ENCODE results near the gene PDCD7. TPM values are rescaled to one million over a fixed set of nuclear protein-coding genes. Genes with fewer than 3 reads are reported as not detected.
"Not testable (repeated sequence)": the region's sequence is repeated elsewhere in the genome, so short reads cannot be mapped to it uniquely, and the experiment has no call there.

Gene PDCD7
- total RNA-seq, 2 donors from 2014 or later: 20.7 to 21.2 TPM

DNA sequence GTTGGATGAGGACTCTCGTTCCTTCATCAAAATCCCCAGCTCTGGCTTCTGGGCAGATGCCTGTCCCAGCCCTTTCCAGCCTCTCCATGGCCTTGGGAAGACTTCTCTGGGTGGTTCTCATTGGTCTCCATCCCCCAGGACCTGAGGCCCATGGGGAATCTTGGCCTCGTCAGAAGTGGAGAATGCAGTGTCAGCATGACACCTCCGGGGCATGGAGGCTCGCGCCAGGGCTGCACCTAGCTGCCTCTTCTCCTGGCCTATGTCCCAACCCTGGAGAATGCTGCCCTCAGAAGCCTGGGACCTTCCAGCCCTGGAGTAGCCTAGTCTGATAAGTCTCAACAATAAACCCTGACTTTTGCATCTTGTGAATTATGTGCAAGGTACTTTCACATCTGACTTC is 54.0 kb downstream of the PDCD7 start:
- no peaks in the 10 kb centered on the region for H3K27me3 ChIP-seq
- intact Hi-C loops (cut with DNase I): no loop called here
- TF ChIP-seq CTCF (IDR thresholded peaks at IDR 0.05): no peak
- H3K9me3 ChIP-seq: no peaks in the 10 kb centered on the region
- no peak for DNase-seq
- H3K9ac ChIP-seq (ENCODE audit: low read depth in 2 of 2, low read length in 2 of 2): no peak overlapping the region
- H3K36me3 ChIP-seq: no peaks in the 10 kb centered on the region
- H3K4me1 ChIP-seq: peaks cover 8% of the 10 kb centered on the region
- no peak overlapping the region for H3K27ac ChIP-seq
- no peak overlapping the region for H3K4me3 ChIP-seq

DNA sequence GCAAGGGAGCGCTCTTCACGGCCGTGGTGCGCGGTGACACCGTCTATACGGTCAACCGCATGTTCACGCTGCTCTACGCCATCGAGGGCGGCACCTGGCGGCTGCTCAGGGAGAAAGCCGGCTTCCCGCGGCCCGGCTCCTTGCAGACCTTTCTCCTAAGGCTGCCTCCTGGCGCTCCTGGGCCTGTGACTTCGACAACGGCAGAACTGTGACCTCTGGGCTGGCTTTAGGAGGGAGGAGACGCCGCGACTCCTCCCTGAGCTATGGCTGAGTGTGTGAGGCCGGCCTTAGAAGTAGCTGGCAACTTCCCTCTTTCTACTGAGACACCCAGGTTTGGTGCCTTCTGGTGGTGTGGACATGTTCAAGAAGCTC is 55.6 kb downstream of the PDCD7 start:
- Histone ChIP-seq H3K36me3 (no peaks in the 10 kb centered on the region), H3K9ac (ENCODE audit: low read depth in 2 of 2, low read length in 2 of 2) (peak overlapping the region in 1 of 2 donors; percentile 41), H3K27ac (no peak overlapping the region), H3K4me3 (no peak overlapping the region), H3K27me3 (no peaks in the 10 kb centered on the region), H3K4me1 (peaks cover 6% of the 10 kb centered on the region), H3K9me3 (no peaks in the 10 kb centered on the region)
- intact Hi-C loops (cut with DNase I): no loop called here
- peak; percentile 54 for TF ChIP-seq CTCF (IDR thresholded peaks at IDR 0.05)
- DNase-seq: peak; percentile 87

DNA sequence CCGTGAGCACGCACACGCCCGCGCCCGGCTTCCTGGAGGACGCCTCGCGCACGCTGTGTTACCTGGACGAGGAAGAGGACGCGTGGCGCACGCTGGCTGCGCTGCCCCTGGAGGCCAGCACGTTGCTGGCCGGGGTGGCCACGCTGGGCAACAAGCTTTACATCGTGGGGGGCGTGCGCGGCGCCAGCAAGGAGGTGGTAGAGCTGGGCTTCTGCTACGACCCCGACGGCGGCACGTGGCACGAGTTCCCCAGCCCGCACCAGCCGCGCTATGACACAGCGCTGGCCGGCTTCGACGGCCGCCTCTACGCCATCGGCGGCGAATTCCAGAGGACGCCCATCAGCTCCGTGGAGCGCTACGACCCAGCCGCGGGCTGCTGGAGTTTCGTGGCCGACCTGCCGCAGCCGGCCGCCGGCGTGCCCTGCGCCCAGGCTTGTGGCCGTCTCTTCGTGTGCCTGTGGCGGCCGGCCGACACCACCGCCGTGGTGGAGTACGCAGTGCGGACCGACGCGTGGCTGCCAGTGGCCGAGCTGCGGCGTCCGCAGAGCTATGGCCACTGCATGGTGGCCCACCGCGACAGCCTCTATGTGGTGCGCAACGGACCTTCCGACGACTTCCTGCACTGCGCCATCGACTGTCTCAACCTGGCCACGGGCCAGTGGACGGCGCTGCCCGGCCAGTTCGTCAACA is 56.2 kb downstream of the PDCD7 start:
- H3K4me3 ChIP-seq: no peak overlapping the region
- no peak overlapping the region for H3K27ac ChIP-seq
- intact Hi-C loops (cut with DNase I): no loop called here
- no peak for TF ChIP-seq CTCF (IDR thresholded peaks at IDR 0.05)
- H3K36me3 ChIP-seq: no peaks in the 10 kb centered on the region
- H3K4me1 ChIP-seq: peaks cover 2% of the 10 kb centered on the region
- no peak for DNase-seq
- no peak overlapping the region for H3K9ac ChIP-seq (ENCODE audit: low read depth in 2 of 2, low read length in 2 of 2)
- H3K27me3 ChIP-seq: no peaks in the 10 kb centered on the region
- no peaks in the 10 kb centered on the region for H3K9me3 ChIP-seq

DNA sequence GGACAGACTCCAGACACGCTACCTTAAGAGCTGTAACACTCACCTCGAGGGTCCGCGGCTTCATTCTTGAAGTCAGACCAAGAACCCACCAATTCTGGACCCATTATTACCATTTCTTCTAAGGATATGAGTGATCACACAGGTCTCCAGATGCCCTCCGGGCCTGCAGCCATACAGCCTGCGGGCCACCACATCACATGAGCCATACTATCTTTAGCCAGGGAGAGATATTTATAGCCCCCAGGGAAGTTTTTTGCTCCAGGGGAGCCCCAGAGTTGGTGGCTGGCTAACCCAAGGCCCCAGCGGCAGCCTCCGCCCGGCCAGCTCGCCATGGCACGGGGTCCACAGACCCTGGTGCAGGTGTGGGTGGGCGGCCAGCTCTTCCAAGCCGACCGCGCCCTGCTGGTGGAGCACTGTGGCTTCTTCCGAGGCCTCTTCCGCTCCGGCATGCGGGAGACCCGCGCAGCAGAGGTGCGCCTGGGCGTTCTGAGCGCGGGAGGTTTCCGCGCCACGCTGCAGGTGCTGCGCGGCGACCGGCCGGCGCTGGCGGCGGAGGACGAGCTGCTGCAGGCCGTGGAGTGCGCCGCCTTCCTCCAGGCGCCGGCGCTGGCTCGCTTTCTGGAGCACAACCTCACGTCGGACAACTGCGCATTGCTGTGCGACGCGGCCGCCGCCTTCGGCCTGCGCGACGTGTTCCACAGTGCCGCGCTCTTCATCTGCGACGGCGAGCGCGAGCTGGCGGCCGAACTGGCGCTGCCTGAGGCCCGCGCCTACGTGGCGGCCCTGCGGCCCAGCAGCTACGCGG is 56.9 kb downstream of the PDCD7 start, which contains the start of gene KBTBD13:
TSS of gene KBTBD13 (plus strand) at position 261 of the 805 bp plus-strand sequence. CDS start at position 331, 70 bp downstream.
- intact Hi-C loops (cut with DNase I): no loop called here
- Histone ChIP-seq H3K9ac (ENCODE audit: low read depth in 2 of 2, low read length in 2 of 2) (no peak within 1 kb of the TSS), H3K27ac (no peak within 1 kb of the TSS), H3K36me3 (no peaks in the 10 kb centered on the region), H3K4me1 (no peaks in the 10 kb centered on the region), H3K9me3 (no peaks in the 10 kb centered on the region), H3K4me3 (no peak within 1 kb of the TSS), H3K27me3 (no peaks in the 10 kb centered on the region)
- DNase-seq: no peak
- TF ChIP-seq CTCF (IDR thresholded peaks at IDR 0.05): no peak

- H3K4me3 ChIP-seq; DNase-seq; intact Hi-C loops (cut with DNase I); H3K9me3 ChIP-seq; H3K27me3 ChIP-seq; H3K36me3 ChIP-seq; H3K27ac ChIP-seq; H3K4me1 ChIP-seq; H3K9ac ChIP-seq (ENCODE audit: low read depth in 2 of 2, low read length in 2 of 2): not testable (repeated sequence)
Observed at GRCh38 chr15:65075607-65076395, 57.8 kb downstream of the PDCD7 start.

DNA sequence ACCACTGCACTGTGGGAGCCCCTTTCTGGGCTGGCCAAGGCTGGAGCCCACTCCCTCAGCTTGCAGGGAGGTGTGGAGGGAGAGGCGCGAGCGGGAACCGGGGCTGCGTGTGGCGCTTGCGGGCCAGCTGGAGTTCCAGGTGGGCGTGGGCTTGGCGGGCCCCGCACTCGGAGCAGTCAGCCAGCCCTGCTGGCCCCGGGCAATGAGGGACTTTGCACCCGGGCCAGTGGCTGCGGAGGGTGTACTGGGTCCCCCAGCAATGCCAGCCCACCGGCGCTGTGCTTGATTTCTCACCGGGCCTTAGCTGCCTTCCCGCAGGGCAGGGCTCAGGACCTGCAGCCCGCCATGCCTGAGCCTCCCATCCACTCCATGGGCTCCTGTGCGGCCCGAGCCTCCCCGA is 58.7 kb downstream of the PDCD7 start:
- H3K27ac ChIP-seq; H3K9ac ChIP-seq (ENCODE audit: low read depth in 2 of 2, low read length in 2 of 2); H3K4me3 ChIP-seq; H3K9me3 ChIP-seq; H3K4me1 ChIP-seq; intact Hi-C loops (cut with DNase I); DNase-seq; H3K27me3 ChIP-seq; H3K36me3 ChIP-seq: not testable (repeated sequence)
